ENCODE measurements around the gene KCNK13.
"Not testable (repeated sequence)": the region's sequence is repeated elsewhere in the genome, so short reads cannot be mapped to it uniquely, and the experiment has no call there.

KCNK13 gene

DNA sequence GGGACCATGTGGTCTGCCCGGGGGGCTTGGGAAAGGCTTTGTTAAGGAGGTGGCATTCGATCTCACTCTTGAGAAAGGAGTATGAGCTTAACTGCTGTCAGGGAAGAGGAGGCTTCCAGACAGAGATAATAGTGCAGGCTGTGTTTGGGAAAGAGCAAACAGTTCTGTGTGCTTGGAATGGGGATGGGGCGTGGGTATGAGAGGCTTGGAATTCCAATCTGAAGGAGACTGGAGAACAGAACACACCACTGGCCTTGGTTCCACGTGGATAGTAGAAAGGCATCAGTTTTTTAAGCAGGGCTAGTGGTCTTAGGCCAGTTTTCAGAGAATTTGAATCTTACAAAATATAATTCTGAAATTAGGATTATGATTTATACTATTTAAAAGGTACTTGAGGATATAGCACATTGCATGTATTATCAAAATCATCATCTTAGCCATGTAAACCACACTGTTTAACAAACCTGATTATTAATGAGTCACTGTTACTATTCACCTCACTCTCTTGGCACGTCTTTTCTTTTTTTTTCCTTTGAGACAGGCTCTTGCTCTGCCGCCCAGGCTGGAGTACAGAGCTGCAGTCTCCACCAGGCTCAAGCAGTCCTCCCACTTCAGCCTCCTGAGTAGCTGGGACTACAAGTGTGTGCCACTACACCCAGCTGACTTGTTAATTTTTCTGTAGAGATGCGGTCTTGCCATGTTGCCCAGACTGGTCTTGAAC lies 38.5 kb upstream of the KCNK13 start:
- Histone ChIP-seq H3K27ac (replicated peaks) (no peak overlapping the region), H3K27me3 (ENCODE audit: insufficient read depth, poor library complexity, severe bottlenecking) (no peaks in the 10 kb centered on the region), H3K4me3 (replicated peaks; ENCODE audit: insufficient read depth, low read length) (no peak overlapping the region)
- no peak for DNase-seq (ENCODE audit: low read depth in 1 of 2, low spot score in 1 of 2)
- TF ChIP-seq POLR2AphosphoS5 (IDR thresholded peaks at IDR 0.05; ENCODE audit: low read depth) = no peak
- TF ChIP-seq SPI1 (IDR thresholded peaks at IDR 0.05; ENCODE audit: borderline replicate concordance, low read depth) = no peak
- TF ChIP-seq, protein P1, sequence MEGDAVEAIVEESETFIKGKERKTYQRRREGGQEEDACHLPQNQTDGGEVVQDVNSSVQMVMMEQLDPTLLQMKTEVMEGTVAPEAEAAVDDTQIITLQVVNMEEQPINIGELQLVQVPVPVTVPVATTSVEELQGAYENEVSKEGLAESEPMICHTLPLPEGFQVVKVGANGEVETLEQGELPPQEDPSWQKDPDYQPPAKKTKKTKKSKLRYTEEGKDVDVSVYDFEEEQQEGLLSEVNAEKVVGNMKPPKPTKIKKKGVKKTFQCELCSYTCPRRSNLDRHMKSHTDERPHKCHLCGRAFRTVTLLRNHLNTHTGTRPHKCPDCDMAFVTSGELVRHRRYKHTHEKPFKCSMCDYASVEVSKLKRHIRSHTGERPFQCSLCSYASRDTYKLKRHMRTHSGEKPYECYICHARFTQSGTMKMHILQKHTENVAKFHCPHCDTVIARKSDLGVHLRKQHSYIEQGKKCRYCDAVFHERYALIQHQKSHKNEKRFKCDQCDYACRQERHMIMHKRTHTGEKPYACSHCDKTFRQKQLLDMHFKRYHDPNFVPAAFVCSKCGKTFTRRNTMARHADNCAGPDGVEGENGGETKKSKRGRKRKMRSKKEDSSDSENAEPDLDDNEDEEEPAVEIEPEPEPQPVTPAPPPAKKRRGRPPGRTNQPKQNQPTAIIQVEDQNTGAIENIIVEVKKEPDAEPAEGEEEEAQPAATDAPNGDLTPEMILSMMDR (IDR thresholded peaks at IDR 0.05; ENCODE audit: insufficient read depth, low read length) = no peak

DNA sequence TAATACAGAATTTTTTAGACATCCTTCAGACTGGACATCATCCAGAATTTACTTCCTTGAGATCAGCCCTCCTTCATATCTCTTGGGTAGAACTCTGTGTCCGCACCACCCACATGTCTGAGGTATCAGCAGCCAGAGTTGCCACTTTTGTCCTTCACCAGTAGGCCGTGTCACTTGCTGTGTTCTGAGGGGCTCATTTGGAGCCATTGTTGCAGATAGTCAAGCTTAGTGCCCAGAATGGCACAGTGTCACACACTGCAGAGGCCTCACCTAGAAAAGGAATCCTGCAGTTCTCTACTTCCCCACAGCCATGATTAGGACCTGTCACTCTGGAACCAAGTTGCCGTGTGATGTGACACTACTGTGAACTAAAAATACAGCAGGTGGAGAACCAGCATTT lies 36.9 kb upstream of the KCNK13 start:
- H3K27ac ChIP-seq (replicated peaks) = no peak overlapping the region
- TF ChIP-seq GABPA (IDR thresholded peaks at IDR 0.05; ENCODE audit: low read depth) (no peak), SPI1 (IDR thresholded peaks at IDR 0.05; ENCODE audit: borderline replicate concordance, low read depth) (no peak), POLR2AphosphoS5 (IDR thresholded peaks at IDR 0.05; ENCODE audit: low read depth) (no peak), REST (IDR thresholded peaks at IDR 0.05; ENCODE audit: insufficient replicate concordance, low read depth) (no peak)
- TF ChIP-seq, protein P1 (IDR thresholded peaks at IDR 0.05; ENCODE audit: insufficient read depth, low read length) = no peak
- H3K27me3 ChIP-seq (ENCODE audit: insufficient read depth, poor library complexity, severe bottlenecking) = no peaks in the 10 kb centered on the region
- H3K4me3 ChIP-seq (replicated peaks; ENCODE audit: insufficient read depth, low read length) = no peak overlapping the region
- no peak for DNase-seq (ENCODE audit: low read depth in 1 of 2, low spot score in 1 of 2)

DNA sequence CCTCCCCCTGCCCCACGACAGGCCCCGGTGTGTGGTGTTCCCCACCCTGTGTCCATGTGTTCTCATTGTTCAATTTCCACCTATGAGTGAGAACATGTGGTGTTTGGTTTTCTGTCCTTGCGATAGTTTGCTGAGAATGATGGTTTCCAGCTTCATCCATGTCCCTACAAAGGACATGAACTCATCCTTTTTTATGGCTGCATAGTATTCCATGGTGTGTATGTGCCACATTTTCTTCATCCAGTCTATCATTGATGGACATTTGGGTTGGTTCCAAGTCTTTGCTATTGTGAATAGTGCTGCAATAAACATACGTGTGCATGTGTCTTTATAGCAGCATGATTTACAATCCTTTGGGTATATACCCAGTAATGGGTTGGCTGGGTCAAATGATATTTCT lies 35.2 kb upstream of the KCNK13 start:
- H3K27ac ChIP-seq (replicated peaks); H3K27me3 ChIP-seq (ENCODE audit: insufficient read depth, poor library complexity, severe bottlenecking); DNase-seq (ENCODE audit: low read depth in 1 of 2, low spot score in 1 of 2); H3K4me3 ChIP-seq (replicated peaks; ENCODE audit: insufficient read depth, low read length): not testable (repeated sequence)

GRCh38 chr14:90027842-90028241 lies 34.0 kb upstream of the KCNK13 start:
- TF ChIP-seq POLR2AphosphoS5 (IDR thresholded peaks at IDR 0.05; ENCODE audit: low read depth) (no peak), SPI1 (IDR thresholded peaks at IDR 0.05; ENCODE audit: borderline replicate concordance, low read depth) (no peak), GABPA (IDR thresholded peaks at IDR 0.05; ENCODE audit: low read depth) (no peak), REST (IDR thresholded peaks at IDR 0.05; ENCODE audit: insufficient replicate concordance, low read depth) (no peak)
- TF ChIP-seq, protein P1 (IDR thresholded peaks at IDR 0.05; ENCODE audit: insufficient read depth, low read length) = no peak

More at GRCh38 chr14:90027842-90028241, 34.0 kb upstream of the KCNK13 start:
- no peak overlapping the region for H3K4me3 ChIP-seq (replicated peaks; ENCODE audit: insufficient read depth, low read length)
- no peak for DNase-seq (ENCODE audit: low read depth in 1 of 2, low spot score in 1 of 2)
- no peak overlapping the region for H3K27ac ChIP-seq (replicated peaks)
- H3K27me3 ChIP-seq (ENCODE audit: insufficient read depth, poor library complexity, severe bottlenecking) = no peaks in the 10 kb centered on the region
